H1 (cell line): ENCODE measurements around the gene R3HDM1. TPM values are rescaled to one million over a fixed set of nuclear protein-coding genes. Genes with fewer than 3 reads are reported as not detected.
A peak's percentile ranks its signal among the peaks of the same experiment; 100 is the strongest.

ENCODE experiments used
- BCL11A ChIP-seq, 2 experiments: IDR thresholded peaks; one replicate each; pipeline ENCODE4 v1.6.1; 2011; ENCODE audit warnings: low read depth in 2 of 2, low read length in 2 of 2, mild to moderate bottlenecking in 2 of 2
- BRCA1 ChIP-seq: IDR thresholded peaks from 2 replicates; pipeline ENCODE4 v1.6.1; 2012; ENCODE audit warnings: low read depth, low read length, improper control_type of control experiment
- CBX8 ChIP-seq: fragments of 300-800, 300-1000 bp; sonication (generic); IDR thresholded peaks from 2 replicates; pipeline ENCODE4 v1.7.1; 2016; ENCODE audit warnings: low read depth, low read length, borderline replicate concordance
- EP300 ChIP-seq, 2 experiments: IDR thresholded peaks; 1 replicate in 1 of 2; 2 replicates in 1 of 2; pipeline ENCODE4 v1.6.1; 2011 to 2012; ENCODE audit warnings: low read depth in 2 of 2, low read length in 2 of 2, mild to moderate bottlenecking in 2 of 2, borderline replicate concordance in 1 of 2, inconsistent platforms in 1 of 2, moderate library complexity in 1 of 2
- GTF2F1 ChIP-seq: IDR thresholded peaks from 2 replicates; pipeline ENCODE4 v1.6.1; 2012; ENCODE audit warnings: low read depth, low read length, improper control_type of control experiment, borderline replicate concordance
- JUN ChIP-seq: IDR thresholded peaks from 2 replicates; pipeline ENCODE4 v1.6.1; 2011; ENCODE audit warnings: low read depth, mild to moderate bottlenecking, improper control_type of control experiment, low read length
- JUND ChIP-seq: IDR thresholded peaks from 2 replicates; pipeline ENCODE4 v1.6.1; 2011; ENCODE audit warnings: mild to moderate bottlenecking, improper control_type of control experiment, low read length
- KDM1A ChIP-seq: fragments of 200-600, 300-600 bp; sonication (generic); IDR thresholded peaks from 2 replicates; pipeline ENCODE4 v1.7.1; 2016; ENCODE audit warnings: mild to moderate bottlenecking, low read length, borderline replicate concordance
- RAD21 ChIP-seq, 2 experiments: IDR thresholded peaks in 1 of 2; conservative IDR thresholded peaks in 1 of 2; 2 replicates each; pipeline ENCODE4 v1.6.1; 2011; ENCODE audit warnings: low read depth in 2 of 2, low read length in 2 of 2, improper control_type of control experiment in 1 of 2, inconsistent platforms in 1 of 2, mild to moderate bottlenecking in 1 of 2, moderate library complexity in 1 of 2
- SIRT6 ChIP-seq: IDR thresholded peaks from one replicate; pipeline ENCODE4 v1.7.1; 2012; ENCODE audit warnings: low read length, inconsistent platforms
- SUZ12 ChIP-seq: fragments of 200-600 bp; sonication (generic); IDR thresholded peaks from 2 replicates; pipeline ENCODE4 v1.6.1; 2012; ENCODE audit warnings: mild to moderate bottlenecking, inconsistent platforms, low read length, moderate library complexity, mixed read lengths
- polyA plus RNA-seq, 7 experiments: library from polyadenylated mRNA; depleted of rRNA in 3 of 7; stranded (reverse) in 5 of 7; unstranded in 2 of 7; fragments of >200 nt in 5 of 7; fragments of 200-250 nt in 2 of 7; gene quantifications; 1 replicate in 5 of 7; 2 replicates in 1 of 7; 4 replicates in 1 of 7; pipeline versions ENCODE4 v1.2.1 to v1.2.3, GENCODE V29; 2011 to 2013; ENCODE audit warnings: missing spikeins in 2 of 7, mixed read lengths in 2 of 7
- total RNA-seq: library from RNA; stranded (reverse); fragmentation: NEBNext Ultra II Directional; extraction: Animal tissue kit (Norgen Biotek cat#: 25700); gene quantifications from 2 replicates; pipeline ENCODE4 v1.2.1, GENCODE V29; 2021
- TF ChIP-seq, protein P1 (sequence below): IDR thresholded peaks from 2 replicates; pipeline ENCODE4 v1.6.1; 2011; ENCODE audit warnings: low read length, improper control_type of control experiment
- TF ChIP-seq, protein P2 (sequence below), 3 experiments: IDR thresholded peaks; 1 replicate in 2 of 3; 2 replicates in 1 of 3; pipeline versions ENCODE4 v1.5.1 to v1.6.1; 2011; ENCODE audit warnings: low read length in 3 of 3, mild to moderate bottlenecking in 3 of 3, inconsistent platforms in 2 of 3, low read depth in 1 of 3, moderate library complexity in 1 of 3; ENCODE audit not compliant: insufficient read depth in 1 of 3; ENCODE audit errors: control extremely low read depth in 1 of 3
- TF ChIP-seq, protein P3 (sequence below): IDR thresholded peaks from 2 replicates; pipeline ENCODE4 v1.6.1; 2012; ENCODE audit warnings: inconsistent platforms

The R3HDM1 gene
- total and polyA plus RNA-seq, 2 of the 8 experiments (the other 6 are each of a cell fraction or from before 2014, with no cell fraction given), result 77.7 to 120 TPM

DNA sequence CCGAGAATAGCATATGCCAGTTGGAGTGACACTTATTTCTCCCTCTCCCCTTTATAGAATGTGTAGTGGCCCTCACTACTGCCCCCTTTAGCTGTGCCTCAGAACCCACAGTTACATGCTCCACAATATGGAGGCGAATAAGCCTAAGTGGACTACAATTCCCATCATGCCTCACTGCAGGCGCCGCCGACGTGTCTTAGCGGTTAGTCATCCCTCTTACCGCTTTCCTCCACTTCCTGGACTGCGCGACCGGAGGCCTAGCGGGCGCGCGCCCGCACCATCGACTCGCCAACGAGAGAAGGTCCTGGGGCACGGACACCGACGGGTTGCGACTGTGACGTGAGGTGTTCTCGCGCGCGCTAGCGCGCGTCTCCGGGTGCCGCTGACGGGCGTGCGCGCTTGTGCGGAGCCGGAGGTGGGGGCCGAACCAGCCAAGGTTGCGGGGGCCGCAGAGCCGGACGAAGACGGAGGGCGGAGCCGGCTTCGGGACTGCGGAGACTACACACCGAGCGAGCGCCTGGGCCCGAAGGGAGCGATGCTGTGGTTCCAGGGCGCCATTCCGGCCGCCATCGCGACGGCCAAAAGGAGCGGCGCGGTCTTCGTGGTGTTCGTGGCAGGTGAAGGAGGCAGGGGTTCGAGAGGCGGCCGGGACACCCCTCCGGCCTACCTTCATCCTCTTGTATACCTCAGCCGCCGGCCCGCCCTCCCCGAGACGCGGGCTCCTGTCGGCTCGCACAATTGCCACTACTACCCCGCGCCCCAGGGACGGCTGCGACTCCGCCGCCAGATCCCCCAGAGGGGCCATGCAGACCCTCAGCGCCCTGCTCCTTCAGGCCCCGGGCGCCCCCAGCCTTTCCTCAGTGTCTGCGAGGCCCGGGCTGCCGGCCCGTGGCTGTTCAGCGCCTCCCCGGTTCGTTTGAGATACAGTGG is 210.4 kb downstream of the R3HDM1 start, which contains the start of gene UBXN4 (continued):
- TF ChIP-seq BCL11A (IDR thresholded peaks at IDR 0.05; ENCODE audit: low read depth in 2 of 2, low read length in 2 of 2) (no peak), RAD21 (IDR thresholded peaks at IDR 0.05 in 1 of 2, conservative IDR thresholded peaks at IDR 0.05 in 1 of 2; ENCODE audit: low read depth in 2 of 2, low read length in 2 of 2) (peak in 1 of 2 experiments; percentile 22; a peak in 1 of 4 replicates), CBX8 (no peak), SUZ12 (no peak), EP300 (IDR thresholded peaks at IDR 0.05; ENCODE audit: borderline replicate concordance in 1 of 2, low read depth in 2 of 2, low read length in 2 of 2) (no peak), SIRT6 (no peak), KDM1A (no peak; the same call in 1 of the 2 replicates), JUND (peak; percentile 96), JUN (peak; percentile 93), GTF2F1 (0 out of 2 replicates have a peak, but pooled peaks have one; percentile 9), BRCA1 (no peak)
- TF ChIP-seq, protein P1, sequence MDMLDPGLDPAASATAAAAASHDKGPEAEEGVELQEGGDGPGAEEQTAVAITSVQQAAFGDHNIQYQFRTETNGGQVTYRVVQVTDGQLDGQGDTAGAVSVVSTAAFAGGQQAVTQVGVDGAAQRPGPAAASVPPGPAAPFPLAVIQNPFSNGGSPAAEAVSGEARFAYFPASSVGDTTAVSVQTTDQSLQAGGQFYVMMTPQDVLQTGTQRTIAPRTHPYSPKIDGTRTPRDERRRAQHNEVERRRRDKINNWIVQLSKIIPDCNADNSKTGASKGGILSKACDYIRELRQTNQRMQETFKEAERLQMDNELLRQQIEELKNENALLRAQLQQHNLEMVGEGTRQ, result no peak
- TF ChIP-seq, protein P2, sequence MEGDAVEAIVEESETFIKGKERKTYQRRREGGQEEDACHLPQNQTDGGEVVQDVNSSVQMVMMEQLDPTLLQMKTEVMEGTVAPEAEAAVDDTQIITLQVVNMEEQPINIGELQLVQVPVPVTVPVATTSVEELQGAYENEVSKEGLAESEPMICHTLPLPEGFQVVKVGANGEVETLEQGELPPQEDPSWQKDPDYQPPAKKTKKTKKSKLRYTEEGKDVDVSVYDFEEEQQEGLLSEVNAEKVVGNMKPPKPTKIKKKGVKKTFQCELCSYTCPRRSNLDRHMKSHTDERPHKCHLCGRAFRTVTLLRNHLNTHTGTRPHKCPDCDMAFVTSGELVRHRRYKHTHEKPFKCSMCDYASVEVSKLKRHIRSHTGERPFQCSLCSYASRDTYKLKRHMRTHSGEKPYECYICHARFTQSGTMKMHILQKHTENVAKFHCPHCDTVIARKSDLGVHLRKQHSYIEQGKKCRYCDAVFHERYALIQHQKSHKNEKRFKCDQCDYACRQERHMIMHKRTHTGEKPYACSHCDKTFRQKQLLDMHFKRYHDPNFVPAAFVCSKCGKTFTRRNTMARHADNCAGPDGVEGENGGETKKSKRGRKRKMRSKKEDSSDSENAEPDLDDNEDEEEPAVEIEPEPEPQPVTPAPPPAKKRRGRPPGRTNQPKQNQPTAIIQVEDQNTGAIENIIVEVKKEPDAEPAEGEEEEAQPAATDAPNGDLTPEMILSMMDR (IDR thresholded peaks at IDR 0.05; ENCODE audit: control extremely low read depth in 1 of 3, insufficient read depth in 1 of 3, low read depth in 1 of 3, low read length in 3 of 3), result peak; percentile 37 to 92 (median 55)
- TF ChIP-seq, protein P3, sequence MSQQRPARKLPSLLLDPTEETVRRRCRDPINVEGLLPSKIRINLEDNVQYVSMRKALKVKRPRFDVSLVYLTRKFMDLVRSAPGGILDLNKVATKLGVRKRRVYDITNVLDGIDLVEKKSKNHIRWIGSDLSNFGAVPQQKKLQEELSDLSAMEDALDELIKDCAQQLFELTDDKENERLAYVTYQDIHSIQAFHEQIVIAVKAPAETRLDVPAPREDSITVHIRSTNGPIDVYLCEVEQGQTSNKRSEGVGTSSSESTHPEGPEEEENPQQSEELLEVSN, result peak; percentile 48; the same call in 1 of the 2 replicates
